KBM-7 (cell line): ENCODE measurements around the gene C1S.
A peak's percentile ranks its signal among the peaks of the same experiment; 100 is the strongest.
"Not testable (repeated sequence)": the region's sequence is repeated elsewhere in the genome, so short reads cannot be mapped to it uniquely, and the experiment has no call there.

Experiments used
- DNase-seq: peaks from one replicate; pipeline ENCODE4 v3.0.0-alpha.2; 2015
- in situ Hi-C: fragments of 300-500 bp; cut with MboI; formaldehyde crosslinking; loops from 2 replicates; pipeline ENCODE4 v1.14.3; 2020; ENCODE audit warnings: low sequenced_read_pairs, low pct_unique_long_range_greater_than_20kb, mixed read lengths

The C1S gene

DNA sequence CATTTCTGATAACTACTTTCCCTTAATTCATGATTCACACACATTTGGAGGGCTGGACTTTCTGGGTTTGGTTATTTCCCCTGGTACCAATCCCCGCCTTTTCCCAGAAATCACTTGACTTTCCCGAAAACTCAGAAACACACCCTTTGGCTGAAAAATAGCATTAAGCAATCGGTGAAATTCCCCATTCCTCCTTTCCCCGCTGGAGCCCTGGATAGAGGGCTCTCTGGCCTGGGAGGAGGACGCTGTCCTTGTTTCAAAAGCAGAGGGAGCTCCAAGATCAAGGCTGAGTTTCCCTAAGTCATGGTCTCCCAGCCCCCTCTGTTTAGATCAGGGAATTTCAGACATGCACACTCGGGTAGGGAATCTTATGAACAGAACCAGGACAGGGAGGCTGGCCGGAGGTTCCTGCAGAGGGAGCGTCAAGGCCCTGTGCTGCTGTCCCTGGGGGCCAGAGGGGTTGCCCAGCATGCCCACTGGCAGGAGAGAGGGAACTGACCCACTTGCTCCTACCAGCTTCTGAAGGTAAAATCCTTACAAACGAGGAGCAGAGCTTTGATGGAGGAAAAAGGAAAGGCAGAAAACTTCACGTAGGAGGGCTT lies at the start of gene C1S:
Gene C1S, plus strand, starts transcription at position 366 of the 602 bp plus-strand sequence. CDS start 1,195 bp downstream, outside the sequence.
- no peak for DNase-seq
- in situ Hi-C loops = no loop called here

DNA sequence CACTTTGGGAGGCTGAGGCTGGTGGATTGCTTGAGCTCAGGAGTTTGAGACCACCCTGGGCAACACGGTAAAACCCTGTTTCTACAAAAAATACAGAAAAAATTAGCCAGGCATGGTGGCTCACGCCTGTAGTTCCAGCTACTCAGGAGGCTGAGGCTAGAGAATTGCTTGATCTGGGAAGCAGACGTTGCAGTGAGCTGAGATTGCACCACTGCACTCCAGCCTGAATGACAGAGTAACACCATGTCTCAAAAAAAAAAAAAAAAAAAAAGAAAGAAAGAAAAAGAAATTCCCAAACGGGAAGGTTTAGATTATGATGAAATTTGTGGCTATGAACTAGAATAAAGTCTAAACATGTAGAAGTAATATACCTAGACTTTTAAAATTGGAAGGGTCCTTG lies 49.1 kb upstream of the C1S start:
- in situ Hi-C loops = not testable (repeated sequence)

DNA sequence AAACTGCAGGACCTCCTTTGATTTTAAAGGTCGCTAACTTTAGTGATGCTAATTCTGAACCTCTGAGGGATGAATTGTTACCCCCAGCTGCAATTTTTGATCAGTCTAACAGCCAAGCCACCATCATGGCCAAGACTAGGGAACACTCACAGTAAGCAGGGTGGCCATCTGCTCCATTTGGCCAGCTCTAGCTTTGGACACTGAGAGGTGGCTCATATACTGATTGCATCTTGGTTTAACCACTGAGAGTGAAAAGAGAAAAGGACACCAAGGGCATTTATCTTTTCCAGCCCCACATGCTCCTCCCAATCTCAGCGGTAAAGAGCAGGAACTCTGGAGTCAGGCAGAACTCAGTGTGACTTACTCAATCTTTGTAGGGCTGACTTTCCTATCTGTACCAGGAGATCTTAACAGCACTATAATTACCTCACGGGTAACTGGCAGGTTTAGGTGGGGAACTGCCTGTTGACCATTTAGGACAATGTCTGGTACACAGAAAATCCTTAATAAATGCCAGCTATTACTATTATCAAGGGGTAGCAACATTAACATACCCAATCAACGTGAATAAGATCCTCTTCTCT lies 48.4 kb upstream of the C1S start:
- in situ Hi-C loops = no loop called here
- DNase-seq = no peak

More for the DNA sequence above, 49.1 kb upstream of the C1S start:
- not testable (repeated sequence) for DNase-seq

DNA sequence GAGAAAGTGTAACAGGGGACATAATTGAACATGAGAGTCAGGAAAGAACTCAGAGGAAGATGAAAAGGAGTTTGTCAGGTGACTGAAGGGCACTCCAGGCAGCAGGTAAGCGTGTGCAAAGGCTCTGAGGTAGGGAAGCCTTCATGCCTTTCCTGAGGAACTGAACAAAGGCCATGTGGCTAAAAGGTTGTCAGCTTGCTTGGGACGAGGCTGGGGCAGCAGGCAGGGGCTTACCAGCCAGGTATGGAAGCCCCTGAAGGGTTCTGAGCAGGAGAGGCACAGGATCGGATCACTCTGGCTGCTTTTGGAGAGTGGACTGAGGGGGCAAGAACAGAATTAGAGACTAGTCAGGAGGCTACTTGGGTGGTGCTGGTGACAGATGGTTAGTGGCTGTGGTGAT lies 47.4 kb upstream of the C1S start:
- in situ Hi-C loops = no loop called here

DNA sequence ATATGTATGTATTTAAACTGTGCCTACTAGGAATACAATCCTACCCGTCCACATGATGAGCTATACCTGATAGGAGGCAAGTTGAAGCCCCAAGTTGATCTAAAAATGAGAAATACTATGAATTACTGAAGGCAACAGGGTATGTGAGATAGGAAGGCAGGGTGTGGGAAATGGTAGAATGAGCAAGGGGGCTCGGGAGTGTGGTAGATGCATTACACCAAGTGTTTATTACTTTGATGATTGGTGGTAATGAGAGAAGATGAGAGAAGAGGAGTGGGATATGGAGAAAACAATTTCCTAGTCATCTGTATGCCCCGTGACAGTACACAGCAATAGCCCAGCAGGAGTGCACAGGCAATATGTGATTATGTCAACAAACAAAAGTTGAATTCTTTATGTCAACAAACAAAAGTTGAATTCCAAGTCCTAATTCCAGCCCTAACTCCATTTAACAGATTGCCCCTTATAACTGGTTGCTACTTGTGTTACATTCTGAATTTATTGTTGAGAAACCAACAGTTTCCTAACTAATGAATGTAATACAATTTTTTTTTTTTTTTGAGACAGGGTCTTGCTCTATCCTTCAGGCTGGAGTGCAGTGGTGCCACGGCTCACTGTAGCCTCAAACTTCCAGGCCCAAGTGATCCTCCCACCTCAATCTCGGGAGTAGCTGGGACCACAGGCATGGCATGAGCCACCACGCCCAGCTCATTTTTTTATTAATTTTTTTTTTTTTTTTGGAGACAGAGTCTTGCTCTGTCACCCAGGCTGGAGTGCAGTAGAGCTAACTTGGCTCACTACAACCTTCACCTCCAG lies 44.8 kb upstream of the C1S start:
- no peak for DNase-seq
- in situ Hi-C loops = no loop called here

More for the DNA sequence above, 47.4 kb upstream of the C1S start:
- no peak for DNase-seq

DNA sequence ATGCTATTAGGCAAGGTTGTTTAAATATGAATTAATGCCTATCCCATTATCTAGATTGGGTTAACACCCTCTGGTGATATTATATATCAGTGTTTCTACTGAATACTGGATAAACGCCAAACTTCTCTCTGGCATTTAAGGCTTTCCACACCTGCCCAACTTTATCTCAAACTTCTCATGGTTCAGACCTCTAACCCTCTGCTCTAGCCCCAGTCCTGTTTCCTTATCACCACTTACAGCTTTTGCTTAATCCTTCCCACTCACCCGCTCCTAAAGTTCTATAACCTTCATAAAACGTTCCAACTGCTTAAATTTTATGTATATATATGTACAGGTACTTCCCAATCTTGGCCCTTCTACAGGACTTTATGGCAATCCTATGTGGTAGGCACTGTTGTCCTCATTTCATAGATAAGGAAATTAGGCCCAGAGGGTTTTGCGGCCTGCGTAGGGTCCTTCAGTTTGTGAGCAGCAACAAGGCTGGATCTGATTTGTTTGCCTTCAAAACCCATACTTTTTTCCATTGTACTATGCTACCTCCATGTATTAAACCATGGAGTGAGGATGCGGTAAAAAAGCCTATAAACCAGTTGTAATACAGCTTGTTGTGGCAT lies 43.5 kb upstream of the C1S start:
- DNase-seq = peak; percentile 19
- in situ Hi-C loops = no loop called here

DNA sequence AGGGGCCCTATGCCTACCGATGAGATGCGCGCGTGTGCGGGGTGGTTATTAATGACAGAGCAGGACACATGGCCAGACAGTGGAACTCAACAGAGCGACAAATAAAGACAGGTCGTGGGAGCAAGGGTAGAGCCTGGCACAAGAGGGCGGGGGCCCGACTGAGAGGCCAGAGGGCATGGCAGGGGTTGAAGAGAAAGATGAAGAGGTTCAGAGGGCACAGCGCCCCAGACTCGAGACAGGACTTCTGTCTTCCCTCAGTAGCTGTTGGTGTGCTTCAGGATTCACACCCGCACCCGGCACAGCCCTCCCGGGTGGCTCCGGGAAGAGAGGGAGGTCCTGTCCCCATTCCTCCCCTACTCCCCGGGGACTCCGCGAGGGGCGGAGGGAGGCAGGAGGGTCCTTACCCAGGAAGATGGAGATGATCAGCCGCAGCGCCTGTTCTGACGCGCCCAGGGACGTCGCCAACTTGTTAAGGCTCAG lies 42.6 kb upstream of the C1S start:
- in situ Hi-C loops = no loop called here
- no peak for DNase-seq

DNA sequence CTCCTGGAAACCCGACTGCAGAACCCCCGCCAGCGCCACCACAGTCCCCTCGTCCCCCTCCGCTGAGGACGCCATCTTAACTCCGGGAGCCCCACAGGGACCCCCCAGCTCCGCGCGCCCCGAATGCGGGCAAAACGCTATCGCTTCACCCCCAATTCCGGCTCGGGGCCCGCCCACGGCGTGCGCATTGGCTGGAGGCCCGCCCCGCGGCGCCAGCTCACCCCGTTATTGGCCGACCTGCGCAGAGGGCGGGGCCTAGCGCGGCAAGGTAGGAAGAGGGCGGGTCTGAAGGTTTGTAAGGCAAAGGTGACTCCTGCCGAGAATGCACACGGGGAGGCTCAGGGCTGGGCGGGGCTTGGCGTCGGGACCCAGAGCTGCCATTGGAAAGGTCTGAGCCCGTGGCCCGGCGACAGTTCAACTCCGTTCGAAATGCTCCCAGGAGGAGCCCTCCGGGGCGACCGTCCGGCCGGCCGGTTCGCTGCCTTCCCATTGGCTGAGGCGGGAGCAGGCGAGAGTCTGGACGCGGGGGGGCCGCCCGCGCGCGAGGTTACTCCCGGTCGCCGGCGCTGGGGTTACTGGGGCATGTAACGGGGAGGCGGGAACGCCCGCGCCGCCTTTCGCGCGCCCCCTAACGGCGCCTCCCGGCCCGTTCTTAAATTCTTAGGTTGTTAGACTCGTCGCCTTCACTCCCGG lies 42.0 kb upstream of the C1S start, which contains the start of gene LPCAT3:
Gene LPCAT3, minus strand, starts transcription at position 127 of the 693 bp plus-strand sequence. Its CDS starts 52 bp downstream, at position 75.
- in situ Hi-C loops = no loop called here
- peak; percentile 98 for DNase-seq

DNA sequence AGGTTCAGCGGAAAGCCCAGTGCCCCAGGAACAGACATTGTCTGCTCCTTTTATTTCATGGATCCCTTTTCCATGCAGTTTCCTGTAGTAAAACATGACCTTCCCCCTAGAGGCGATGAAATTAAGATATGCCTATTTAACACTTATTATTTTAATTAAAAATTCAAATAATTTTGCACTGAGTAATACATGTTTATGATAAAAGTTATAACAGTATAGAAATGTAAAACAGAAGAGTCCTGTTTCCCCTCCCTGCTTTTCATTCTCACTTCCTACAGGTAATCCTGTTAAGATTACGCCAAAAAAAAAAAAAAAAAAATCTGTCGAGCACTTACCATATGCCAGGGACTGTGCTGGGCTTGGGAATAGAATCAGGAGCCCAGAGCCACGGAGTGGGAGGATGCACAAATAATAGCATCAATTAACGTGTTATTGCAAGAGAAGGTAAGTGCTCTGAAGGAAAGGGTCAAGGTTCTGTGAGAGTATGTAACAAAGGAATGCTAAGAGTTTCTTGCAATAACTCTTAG lies 41.4 kb upstream of the C1S start:
- in situ Hi-C loops = no loop called here

DNA sequence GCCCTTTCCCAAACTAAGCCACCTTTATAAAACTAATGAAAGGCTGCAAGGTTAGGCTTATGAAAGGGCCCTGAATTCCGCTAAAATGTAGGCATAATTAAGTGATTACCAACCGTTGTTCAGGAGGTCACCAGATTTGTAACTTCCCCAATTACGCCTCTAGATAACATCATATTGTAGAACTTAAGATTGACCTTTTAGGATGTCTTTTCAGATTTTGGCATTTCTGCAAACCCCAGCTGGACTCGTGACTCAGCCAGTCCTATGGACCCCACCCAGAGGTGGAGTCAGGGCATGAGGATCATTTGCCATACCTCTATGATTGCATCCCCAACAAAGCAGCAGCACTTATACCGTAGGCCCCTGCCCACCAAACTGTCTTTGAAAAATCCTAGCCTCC lies 38.6 kb upstream of the C1S start:
- in situ Hi-C loops = no loop called here
- no peak for DNase-seq

More for the DNA sequence above, 41.4 kb upstream of the C1S start:
- DNase-seq = no peak

DNA sequence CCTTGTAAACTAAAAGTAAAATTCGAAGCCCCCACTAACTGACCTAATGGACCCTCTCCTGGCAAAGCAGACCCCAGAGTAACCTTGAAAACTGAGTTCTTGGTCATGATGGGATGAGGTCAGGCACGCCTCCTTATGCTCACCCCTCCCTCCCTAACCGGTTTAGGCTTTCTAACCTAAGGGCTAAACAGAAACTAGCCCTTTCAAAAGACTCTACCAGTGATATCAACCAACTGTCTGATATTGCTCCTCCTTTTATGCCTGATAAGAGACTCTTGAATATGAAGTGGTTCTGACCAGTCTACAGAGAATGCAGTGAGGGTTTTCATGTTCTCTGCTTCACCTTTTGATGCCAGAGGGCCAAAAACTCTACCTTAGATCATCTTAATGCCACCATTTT lies 37.4 kb upstream of the C1S start:
- in situ Hi-C loops = no loop called here
- no peak for DNase-seq

DNA sequence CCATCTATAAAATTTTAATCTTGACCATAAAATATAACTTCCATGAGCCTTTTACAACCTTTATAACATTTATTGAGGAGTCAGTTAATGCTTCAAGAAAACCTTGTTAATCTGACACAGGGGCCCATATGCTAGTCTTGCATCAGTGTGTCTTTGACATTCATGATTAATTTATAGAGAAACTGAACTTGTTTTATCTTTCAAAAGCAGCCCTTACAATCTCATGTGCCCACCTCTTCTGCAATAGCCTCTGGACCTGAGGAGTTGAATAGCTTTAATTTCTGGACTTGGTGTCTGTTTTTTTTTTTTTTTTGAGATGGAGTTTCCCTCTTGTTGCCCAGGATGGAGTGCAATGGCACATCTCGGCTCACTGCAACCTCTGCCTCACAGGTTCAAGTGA lies 33.7 kb upstream of the C1S start:
- in situ Hi-C loops = no loop called here
- no peak for DNase-seq

DNA sequence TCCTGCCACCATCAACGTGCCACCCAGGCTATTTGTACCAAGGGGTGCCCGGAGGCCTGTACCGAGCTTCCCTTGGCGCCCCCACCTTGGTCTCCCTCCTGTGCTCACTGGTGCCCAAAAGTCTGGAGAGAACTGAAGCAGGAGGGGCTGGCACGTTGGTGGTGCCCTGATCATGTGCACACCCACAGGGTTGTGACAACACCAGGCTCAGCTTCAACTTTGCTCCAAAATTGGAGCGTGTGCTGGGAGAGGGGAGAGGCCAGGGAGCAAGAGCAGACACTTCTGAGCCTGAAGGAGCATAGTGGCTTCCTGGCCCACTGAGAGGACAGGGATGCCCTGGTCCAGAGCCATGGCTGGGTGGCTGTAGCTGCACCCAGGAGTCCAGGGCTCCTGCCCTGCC lies 29.2 kb upstream of the C1S start:
- in situ Hi-C loops = no loop called here
- no peak for DNase-seq

DNA sequence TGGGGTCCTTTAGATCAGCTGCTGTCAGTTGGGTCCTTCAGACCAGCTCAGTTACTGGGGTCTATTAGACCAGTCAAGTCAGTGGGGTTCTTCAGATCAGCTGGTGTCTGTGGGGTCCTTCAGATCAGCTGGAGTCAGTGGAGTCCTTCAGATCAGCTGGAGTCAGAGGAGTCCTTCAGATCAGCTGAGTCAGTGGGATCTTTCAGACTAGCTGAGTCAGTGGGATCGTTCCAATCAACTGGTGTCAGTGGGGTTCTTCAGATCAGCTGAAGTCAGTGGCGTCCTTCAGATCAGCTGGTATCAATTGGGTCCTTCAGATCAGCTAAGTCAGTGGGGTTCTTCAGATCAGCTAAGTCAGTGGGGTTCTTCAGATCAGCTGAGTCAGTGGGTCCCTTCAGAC lies 27.5 kb upstream of the C1S start:
- in situ Hi-C loops = no loop called here
- no peak for DNase-seq

DNA sequence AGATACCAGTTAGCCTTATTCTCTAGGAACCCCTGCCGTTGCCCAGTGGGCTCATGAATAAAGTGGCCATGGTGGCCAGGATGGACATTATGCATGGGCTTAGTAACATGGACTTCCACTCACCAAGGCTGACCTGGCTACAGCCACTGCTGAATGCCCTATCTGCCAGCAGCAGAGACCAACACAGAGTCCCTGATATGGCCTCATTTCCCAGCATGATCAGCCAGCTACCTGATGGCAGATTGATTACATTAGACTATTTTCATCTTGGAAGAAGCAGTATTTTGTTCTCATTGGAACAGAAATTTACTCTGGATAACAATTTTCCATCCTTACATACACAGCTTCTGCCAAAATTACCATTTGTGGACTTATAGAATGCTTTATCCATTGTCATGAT lies 26.1 kb upstream of the C1S start:
- in situ Hi-C loops = no loop called here
- DNase-seq = no peak

DNA sequence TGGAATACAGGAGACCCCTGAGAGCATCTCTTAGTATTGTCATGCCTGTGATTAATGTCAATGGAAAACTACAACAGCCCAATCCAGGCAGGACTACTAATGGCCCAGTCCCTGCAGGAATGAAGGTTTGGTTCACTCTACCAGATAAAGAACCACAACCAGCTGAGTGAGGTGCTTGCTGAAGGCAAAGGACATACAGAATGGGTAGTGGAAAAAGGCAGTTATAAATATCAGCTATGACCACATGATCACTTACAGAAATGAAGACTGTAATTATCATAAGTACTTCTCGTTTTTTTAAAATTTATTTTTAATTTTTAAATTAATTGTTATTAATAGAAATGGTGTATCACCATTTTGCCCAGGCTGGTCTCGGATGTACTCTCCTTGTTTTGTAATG lies 25.1 kb upstream of the C1S start:
- DNase-seq = no peak
- in situ Hi-C loops = no loop called here

DNA sequence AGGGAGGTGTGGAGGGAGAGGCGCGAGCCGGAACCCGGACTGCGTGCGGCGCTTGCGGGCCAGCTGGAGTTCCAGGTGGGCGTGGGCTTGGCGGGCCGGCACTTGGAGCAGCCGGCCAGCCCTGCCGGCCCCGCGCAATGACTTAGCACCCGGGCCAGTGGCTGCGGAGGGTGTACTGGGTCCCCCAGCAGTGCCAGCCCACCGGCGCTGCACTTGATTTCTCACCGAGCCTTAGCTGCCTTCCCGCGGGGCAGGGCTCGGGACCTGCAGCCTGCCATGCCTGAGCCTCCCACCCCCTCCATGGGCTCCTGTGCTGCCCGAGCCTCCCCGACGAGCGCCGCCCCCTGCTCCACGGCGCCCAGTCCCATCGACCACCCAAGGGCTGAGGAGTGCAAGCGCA lies 23.1 kb upstream of the C1S start:
- DNase-seq, in situ Hi-C loops: not testable (repeated sequence)

DNA sequence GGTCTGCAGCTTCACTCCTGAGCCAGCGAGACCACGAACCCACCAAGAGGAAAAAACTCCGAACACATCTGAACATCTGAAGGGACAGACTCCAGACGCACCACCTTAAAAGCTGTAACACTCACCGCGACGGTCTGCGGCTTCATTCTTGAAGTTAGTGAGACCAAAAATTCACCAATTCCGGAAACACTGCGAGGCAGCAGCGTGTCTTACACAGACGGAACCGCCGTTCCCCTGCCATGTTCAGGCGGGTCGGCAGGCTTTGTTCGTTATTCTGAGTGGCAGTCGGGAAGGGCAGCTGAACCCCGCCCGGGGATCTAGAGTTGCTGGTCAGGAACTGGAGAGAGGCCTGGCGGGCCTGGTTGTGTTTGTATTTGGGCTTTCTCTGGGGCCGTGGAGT lies 21.9 kb upstream of the C1S start:
- in situ Hi-C loops = no loop called here
- DNase-seq = no peak

DNA sequence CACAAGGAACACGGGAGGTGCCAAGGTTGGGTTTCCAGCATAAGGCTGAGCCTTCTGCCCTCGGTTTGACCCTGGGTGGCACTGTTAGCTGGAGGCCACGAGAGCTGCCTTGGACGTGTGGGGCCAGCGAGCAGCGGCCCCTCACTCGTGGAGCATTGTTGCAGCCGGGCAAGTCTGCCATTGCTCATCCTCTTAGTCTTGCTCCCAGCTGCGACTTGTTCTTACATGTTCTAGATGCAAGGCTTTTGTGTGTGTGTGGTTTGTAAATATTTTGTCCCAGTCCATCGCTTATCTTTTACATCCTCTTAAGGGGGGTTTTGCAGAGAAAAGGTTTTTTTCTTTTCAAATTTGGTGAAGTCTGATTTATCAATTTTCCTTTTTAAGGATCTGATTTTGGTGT lies 21.1 kb upstream of the C1S start:
- no peak for DNase-seq
- in situ Hi-C loops = no loop called here
